COLO829 (cell line): ENCODE data around the gene PTF1A.

ENCODE experiments used
- DNase-seq: peaks from one replicate; pipeline ENCODE4 v3.0.0; 2012; ENCODE audit warnings: low spot score

PTF1A gene

DNA sequence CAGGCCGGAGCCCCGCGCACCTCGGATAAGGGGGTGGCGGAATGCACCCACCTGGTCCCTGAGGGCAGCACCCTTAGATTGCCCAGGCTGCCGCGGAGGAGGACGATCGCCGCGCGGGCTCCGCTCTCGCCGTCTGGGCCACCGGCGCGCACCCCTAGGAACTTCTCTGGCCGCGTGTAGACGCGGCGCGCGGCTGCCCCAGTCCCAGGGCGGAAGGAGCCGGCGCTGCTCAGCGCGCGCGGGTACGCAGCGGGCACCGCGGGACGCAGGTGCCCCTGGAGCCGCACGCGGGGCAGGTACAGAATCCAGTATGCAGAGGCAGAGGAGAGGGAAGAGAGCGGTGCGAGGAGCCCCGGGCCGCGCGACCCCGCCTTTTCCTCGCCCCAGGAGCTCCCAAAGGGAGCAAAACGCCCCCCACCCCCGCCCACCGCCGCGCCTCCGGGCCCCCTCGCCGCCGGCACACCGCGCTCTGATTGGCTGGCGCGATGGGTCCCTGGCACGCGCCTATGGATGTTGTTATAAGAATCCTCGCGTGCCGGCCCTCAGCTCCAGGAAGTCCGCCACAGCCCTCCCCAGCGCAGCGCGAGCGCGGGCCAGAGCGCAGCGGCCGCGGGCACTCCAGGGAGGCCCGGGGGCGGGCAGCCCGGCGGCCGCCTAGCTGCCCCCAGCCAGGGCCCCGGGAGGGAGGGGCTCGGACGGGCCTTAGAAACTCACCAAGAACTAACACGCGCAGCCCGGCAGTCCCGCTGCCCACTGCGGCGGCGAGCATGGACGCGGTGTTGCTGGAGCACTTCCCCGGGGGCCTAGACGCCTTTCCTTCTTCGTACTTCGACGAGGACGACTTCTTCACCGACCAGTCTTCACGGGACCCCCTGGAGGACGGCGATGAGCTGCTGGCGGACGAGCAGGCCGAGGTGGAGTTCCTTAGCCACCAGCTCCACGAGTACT is at the start of gene PTF1A:
Gene PTF1A, plus strand, starts transcription at position 549 of the 948 bp plus-strand sequence. Its CDS starts 219 bp downstream, at position 768.
- no peak for DNase-seq

DNA sequence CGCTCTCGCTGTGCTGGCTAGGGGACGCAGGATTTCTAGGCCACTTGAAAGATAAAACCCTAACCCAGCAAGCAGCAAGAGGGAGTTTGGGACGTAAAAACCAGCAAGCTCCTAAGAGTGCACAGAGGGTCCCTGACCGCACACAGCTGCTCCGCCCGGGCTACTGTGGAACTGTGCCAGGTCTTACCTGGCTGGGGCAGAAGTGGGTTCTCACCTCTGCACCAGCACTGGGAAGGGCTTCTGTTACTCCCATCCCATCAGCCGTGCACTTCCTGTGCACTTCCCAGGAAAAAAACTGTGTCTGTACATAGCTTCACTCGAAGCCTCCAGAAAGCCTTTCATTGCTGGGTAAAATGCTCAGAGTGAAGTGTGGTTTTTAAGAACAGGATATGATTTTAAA is 45.9 kb upstream of the PTF1A start:
- DNase-seq, result no peak

DNA sequence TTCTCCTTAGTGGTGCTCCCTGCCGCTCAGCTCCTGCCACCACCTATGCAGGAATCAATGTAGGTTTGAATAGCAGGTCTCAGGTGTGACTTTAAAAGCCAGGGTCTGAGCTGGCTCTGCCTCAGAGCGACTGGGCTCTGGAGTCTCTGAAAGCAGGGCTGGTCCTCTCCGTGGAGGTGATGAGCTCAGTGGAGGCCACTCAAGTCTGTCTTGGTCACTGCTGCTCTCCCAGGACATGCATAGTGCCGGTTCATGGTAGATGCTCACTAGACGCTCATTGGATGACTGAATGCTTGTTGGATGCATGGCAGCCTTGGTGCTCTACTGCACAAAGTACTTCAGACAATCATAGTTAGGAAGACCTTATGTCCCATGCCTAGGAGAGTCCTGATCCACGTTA is 45.1 kb upstream of the PTF1A start:
- no peak for DNase-seq

DNA sequence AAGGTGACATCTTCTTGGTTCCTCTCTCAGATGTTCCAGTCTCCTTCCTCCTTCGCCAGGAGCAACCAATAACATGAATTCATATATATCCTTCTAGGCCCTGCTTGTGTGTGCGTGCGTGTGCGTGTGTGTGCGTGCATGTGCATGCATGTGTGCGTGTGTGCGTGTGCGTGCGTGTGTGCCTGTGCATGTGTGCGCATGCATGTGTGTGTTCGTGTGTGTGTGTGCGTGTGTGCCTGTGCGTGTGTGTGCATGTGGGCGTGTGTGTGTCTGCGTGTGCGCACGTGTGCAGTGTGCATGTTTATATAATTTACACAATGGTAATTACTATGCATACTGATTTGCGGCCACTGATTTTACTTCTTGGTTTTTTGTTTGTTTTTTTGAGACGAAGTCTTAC is 43.9 kb upstream of the PTF1A start:
- DNase-seq, result no peak

GRCh38 chr10:23150091-23150490 is 42.0 kb upstream of the PTF1A start:
- no peak for DNase-seq

DNA sequence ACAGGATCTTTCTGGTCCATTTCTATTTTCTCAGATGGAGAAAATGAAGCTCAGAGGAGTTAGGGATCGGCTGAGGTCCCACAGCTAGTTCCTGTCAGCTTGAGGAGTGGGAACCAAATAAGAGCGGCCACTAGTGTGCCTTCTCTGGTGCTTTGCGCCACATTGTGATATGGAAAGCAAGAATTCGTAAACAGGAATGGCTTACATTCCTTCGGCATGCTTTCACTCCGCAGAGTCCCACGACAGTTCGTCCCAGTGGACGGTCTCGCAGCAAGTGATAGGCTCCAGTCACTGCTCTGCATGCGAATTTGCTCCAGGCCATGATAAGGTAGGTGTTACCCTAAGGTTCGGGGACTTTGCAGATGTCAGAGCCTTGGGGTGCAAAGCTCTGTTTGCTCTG is 41.5 kb upstream of the PTF1A start:
- DNase-seq, result no peak

GRCh38 chr10:23151071-23151470 is 41.0 kb upstream of the PTF1A start:
- DNase-seq, result no peak

- peak; percentile 16 for DNase-seq
Measured at GRCh38 chr10:23155169-23155568, 36.9 kb upstream of the PTF1A start.

DNA sequence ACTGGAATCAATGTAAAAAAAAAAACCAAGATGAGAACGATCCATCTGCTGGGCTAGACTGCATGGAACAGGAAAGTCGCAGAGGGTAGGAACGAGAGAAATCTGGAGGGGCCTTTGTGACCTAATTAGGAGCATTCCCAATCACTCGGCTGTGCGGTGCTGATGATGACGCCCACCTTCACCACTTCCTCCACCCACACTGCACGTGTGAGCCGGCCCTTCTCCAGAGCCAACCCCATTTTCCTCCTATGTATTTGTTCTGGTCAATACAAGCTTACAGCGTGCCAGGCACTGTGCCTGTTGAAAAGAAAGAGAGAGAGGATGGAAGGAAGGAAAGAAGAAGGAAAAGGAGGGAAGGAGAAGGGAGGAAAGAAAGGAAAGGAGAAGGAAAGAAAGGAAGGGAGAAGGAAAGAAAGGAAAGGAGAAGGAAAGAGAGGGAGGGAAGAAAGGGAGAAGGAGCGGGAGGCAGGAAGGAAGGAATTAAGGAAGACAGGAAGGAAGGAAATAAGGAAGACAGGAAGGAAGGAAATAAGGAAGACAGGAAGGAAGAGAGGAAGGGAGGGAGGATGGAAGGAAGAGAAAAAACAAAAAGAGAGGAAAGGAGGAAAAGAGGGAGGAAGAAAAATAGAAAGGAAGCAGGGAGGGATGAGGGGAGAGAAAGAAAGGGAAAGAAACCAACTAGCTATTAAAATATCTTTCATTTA is 35.5 kb upstream of the PTF1A start:
- no peak for DNase-seq

DNA sequence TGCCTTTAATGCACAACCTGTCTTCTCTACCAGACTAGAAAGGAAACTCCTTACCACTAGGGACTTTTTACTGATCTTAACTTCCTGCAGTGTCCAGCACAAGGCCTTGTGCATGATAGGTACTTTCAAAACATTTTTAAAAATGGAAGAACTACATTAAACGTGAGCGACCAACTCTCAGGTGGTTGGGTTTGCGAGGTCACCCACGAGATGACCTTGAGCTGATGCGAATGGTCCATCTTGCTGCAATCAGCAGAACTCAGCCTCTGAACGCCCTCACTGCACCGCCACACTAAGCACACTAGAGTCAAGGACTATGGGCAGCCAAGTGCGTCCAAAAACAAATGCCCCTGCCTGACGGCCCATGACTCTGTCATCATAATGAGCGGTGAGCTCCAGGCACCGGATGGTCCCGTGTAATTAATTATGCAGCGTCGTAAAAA is 34.9 kb upstream of the PTF1A start:
- no peak for DNase-seq

DNA sequence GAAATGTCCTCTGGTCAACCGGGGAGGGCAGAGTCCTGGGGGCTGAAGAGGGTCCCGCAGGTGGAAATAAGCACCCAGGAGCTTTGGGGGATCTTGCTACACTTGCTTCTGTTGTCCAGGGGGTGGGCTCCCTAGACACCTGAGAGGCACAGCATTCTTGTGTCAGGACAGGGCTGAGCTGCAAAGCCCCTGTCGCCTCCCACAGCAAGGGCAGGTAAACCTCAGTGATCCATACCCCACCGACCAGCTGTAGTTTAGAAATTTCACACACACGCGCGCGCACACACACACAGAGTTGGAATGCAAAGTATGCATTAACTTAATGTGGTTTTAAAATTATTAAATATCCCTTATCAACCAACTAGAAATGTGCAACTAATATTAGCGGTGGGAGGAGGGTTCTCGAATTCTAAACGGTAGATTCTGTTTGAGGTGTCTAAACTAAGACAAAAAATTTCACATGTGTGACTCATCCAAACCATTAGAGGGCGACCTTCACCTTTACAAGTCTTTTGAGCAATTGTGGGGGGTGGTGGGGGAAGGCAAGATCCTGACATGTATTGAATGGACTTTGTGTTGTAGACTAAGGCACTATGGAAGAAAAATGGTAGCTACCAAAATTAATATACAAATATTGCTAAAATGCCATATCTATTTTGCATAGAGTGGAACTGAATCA is 34.3 kb upstream of the PTF1A start:
- peak; percentile 34 for DNase-seq

DNA sequence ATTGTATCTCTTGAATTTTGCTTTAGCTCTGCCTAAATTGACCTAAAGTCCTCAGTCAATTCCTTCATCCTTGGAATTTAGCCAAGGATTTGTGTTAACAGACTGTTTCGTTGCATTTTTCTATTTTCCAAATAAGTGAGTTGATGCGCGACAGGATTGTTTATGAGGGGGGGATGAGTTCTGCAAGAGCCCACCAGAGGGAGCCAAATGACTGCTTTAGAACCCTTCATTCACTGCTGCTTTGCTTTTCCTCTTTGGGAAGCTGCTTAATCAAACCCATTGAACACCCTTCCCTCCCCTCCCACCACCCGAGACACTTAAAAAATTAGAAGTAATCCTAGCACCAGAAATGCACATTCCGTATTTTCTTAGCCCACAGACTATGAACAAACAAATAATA is 33.7 kb upstream of the PTF1A start:
- peak; percentile 76 for DNase-seq

DNA sequence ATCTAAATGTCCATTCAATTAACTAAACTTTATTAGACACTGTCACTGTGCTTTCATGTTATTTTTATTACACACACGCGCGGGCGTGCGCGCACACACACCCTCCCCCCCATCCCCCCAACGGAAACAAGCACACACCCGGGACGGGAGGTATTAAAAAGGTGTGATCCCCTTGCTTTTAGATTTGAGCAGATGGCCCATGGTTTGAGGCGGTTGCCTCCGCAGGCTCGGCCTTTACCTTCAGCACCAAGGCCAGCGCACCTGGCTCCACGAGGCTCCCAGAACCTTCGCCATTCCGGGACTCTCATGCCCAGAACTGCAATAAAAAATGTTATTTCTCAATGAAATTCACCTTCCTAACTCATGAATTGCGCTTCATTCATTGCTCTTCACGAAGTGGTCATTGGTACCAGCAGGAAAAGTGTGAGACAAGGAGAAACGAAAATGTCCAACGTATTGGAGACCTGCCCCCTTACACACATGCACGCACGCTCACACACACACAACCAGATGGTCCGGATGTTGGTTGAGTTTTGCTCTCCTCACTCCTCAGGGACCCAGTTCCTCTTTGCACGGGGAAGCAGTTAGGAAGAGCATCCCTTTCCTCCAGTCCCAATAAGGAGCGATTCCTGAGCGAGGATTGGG is 20.8 kb upstream of the PTF1A start:
- peak; percentile 9 for DNase-seq

DNA sequence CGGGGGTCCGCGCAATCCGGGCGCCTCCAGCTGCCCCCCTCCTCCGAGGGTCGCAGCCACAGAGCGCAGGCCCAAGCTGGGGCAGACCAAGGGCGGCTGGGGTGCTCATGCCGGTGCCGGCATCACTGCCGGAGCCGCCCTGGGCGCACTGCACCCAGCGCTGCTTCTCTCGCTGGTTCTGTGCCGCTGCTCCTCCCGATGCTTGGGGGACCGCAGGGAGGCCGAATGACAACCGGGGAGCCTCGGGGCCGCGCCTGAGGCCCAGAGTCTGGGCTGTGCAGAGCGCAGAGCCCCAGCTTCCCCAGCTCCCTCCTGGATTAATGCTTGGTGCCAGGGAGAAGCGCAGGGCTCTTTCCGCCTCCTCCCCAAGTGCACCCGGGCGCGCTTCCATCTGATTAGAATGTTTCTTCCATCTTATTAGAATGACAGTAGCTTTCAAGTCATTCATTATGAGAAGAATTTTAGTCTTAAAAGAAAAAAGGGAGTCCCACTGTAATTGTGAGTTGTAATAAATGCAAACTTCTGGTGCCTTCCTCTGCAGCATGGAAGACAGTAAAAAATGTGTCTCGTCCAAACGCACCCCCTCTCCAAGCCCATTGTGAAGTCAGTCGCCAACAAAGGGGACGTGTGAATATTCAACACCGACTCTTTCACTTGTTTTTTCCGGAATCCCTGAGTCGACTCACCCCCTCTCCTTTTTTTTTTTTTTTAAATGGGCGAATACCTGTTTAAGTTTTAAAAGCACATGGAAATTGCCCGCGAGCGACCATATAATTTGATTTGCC is 19.5 kb upstream of the PTF1A start:
- DNase-seq, result no peak

DNA sequence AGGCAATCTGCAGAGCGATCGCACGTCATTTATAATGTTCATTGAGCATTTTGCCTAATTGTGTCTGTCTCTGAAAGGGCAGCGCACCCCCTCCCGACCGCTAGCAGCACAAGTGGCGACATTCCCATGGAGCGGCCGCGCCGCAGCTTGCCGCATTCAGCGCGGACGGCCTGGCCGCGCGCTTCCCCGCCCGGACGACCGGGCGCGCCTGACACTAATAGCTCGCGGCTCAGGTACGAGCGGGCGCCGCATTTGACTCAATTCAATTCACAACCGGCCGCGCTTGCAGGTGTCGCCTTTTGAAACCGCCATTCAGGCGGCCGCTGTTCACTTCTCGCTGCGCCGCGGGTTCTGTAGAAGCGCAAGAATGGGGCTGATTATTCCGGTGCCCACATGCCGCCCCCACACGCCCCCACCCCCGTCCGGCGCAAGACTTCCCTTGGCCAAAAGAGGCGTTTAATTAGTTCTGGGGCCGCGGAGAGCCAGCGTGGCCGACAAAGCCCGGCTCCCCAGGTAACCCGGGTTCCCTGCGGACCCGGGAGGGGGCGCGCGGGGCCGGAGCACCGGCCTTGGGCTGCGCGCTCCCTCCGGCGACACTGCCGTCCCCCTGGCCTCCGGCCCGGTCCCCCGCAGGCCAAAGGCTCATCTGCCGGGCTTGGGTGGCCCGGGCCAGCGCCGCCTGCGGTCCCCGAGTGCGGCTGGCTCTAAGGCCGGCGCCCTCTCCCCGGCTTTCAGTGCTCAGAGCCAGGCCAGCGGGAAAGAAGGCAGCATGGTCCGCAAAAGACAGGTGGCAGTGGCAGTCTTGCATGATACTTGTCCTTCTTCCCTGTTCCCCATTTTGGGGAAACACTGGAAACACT is 18.7 kb upstream of the PTF1A start:
- DNase-seq, result no peak

DNA sequence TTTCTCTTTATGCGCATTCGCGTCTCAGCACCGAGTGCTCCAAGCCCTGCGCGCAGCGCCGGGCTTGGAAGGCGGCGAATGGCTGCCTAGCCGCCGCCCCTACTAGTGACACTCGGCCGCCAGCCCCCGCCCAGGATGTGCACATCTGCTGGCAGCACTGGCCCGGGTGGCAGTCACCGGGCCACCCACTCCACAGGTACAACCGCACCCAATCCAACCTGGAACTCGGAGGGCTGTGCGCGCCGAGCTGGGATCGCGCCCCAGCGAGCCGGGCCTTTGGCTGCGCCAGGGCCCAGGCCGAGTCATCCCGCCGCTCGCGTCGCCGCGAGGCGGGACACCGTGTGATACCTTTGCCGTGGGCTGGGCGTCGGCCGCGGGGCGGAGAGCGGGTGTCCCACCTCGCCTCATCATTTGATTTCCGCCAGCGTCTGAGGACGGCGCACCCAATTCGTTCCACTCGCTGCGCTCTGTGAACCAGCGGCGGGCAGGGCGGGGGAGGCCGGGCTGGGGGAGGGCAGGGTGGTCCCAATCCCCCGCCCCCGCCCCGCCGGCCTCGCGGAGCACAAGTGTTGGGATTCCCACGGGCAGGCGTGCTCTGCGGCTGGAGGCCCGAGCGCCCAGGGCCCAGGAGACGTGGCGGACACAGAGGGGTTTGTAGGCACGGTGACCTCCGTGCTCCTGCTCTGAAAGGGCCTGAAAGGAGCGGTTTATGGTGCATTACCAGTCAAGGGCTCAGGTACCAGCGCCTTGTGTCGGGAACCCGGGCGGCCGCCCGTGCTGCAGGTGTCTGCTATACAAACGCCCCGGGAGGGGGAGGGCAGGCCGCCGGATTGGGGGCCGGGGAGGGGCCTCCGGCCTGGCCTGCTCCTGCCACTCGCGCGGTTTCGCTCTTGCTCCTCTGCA is 17.8 kb upstream of the PTF1A start:
- DNase-seq, result no peak

DNA sequence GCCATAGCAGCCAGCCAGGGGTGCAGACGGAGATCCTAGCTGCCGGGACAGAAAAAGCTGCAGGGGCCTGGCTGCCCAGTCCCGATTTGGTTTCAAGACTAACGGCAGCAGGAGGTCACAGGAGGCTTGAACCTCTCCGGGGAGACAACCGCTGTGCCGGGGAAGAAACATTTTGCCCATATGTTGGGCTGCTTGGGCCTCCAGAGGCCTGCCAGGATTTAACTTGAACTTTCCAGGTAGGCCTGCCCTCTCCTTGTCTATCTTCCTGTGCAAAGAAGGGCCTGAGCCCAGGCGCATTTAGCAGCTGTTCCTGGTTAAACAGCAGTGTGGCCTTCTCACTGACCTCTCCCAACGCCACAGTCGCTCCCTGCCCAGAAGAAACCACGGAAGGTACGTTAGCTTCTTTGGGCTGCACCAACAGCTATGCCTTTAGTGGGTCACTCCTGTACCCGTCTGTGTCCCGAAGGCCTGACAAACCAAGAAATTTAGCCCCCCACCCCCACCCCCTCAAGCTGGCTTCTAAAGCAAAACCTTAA is 17.1 kb upstream of the PTF1A start:
- no peak for DNase-seq

GRCh38 chr10:23186178-23186577 is 5.9 kb upstream of the PTF1A start:
- DNase-seq, result no peak

GRCh38 chr10:23186697-23187096 is 5.4 kb upstream of the PTF1A start:
- DNase-seq, result no peak
